Measurements from ENCODE around the gene ATRN.

Gene ATRN

GRCh38 chr20:3686421-3686820, 215.6 kb downstream of the ATRN start:
- TF ChIP-seq CTCF (IDR thresholded peaks at IDR 0.05; ENCODE audit: low read depth, low read length), result no peak
- no peak for DNase-seq (ENCODE audit: extremely low read depth, low read depth)

GRCh38 chr20:3686867-3687321, 216.1 kb downstream of the ATRN start:
- DNase-seq (ENCODE audit: extremely low read depth, low read depth), result peak; percentile 86
- peak; percentile 27 for TF ChIP-seq CTCF (IDR thresholded peaks at IDR 0.05; ENCODE audit: low read depth, low read length)

GRCh38 chr20:3687655-3688054, 216.8 kb downstream of the ATRN start:
- no peak for DNase-seq (ENCODE audit: extremely low read depth, low read depth)
- no peak for TF ChIP-seq CTCF (IDR thresholded peaks at IDR 0.05; ENCODE audit: low read depth, low read length)

- no peak for TF ChIP-seq CTCF (IDR thresholded peaks at IDR 0.05; ENCODE audit: low read depth, low read length)
- no peak for DNase-seq (ENCODE audit: extremely low read depth, low read depth)
Observed at GRCh38 chr20:3689978-3690377, 219.2 kb downstream of the ATRN start.

GRCh38 chr20:3690413-3690812, 219.6 kb downstream of the ATRN start:
- DNase-seq (ENCODE audit: extremely low read depth, low read depth), result no peak
- TF ChIP-seq CTCF (IDR thresholded peaks at IDR 0.05; ENCODE audit: low read depth, low read length), result no peak

GRCh38 chr20:3691306-3691705, 220.5 kb downstream of the ATRN start:
- DNase-seq (ENCODE audit: extremely low read depth, low read depth), result no peak
- no peak for TF ChIP-seq CTCF (IDR thresholded peaks at IDR 0.05; ENCODE audit: low read depth, low read length)

- TF ChIP-seq CTCF (IDR thresholded peaks at IDR 0.05; ENCODE audit: low read depth, low read length), result no peak
Observed at GRCh38 chr20:3691897-3692296, 221.1 kb downstream of the ATRN start.

More at GRCh38 chr20:3691897-3692296, 221.1 kb downstream of the ATRN start:
- DNase-seq (ENCODE audit: extremely low read depth, low read depth), result no peak
